Activated naive CD8-positive, alpha-beta T cell treated with anti-CD3 and anti-CD28 coated beads, Interleukin-2, amount 10 ng/mL, durations not matched to agents 7 days and 5 days (primary cell): ENCODE results near the gene C14orf180. TPM values are rescaled to one million over a fixed set of nuclear protein-coding genes. Genes with fewer than 3 reads are reported as not detected.

Source experiments
- ATAC-seq: fragments of 150-1000 bp; cut with Tn5 transposase; one replicate; pipeline ENCODE4 v1.10.0; 2021; ENCODE audit warnings: low read depth, moderate library complexity
- POLR2A ChIA-PET: fragments of 350-600 bp; sonication (Branson Sonifier 250); formaldehyde crosslinking; loops from one replicate; lab custom pipeline; 2021; ENCODE audit warnings: antibody characterized with exemption; lab: Charles Lee
- DNase-seq: peaks from one replicate; pipeline ENCODE4 v3.0.0; 2021
- H3K27ac Mint-ChIP-seq: one replicate; pipeline ENCODE4 v1.8.0; 2022; ENCODE audit warnings: mild to moderate bottlenecking, mixed read lengths
- H3K27me3 Mint-ChIP-seq: one replicate; pipeline ENCODE4 v1.8.0; 2022; ENCODE audit warnings: mild to moderate bottlenecking, moderate library complexity, mixed read lengths
- H3K36me3 Mint-ChIP-seq: one replicate; pipeline ENCODE4 v1.8.0; 2021; ENCODE audit warnings: mild to moderate bottlenecking, mixed read lengths
- H3K4me1 Mint-ChIP-seq: one replicate; pipeline ENCODE4 v1.8.0; 2021; ENCODE audit warnings: mixed read lengths
- H3K4me3 Mint-ChIP-seq: one replicate; pipeline ENCODE4 v1.8.0; 2022; ENCODE audit warnings: mild to moderate bottlenecking, moderate library complexity, mixed read lengths
- H3K9me3 Mint-ChIP-seq: one replicate; pipeline ENCODE4 v1.8.0; 2021; ENCODE audit warnings: mixed read lengths
- total RNA-seq, 2 experiments: library from RNA; stranded (reverse); gene quantifications; one replicate each; pipeline ENCODE4 v1.2.3, GENCODE V29; 2021

The C14orf180 gene
- total RNA-seq, result not detected

DNA sequence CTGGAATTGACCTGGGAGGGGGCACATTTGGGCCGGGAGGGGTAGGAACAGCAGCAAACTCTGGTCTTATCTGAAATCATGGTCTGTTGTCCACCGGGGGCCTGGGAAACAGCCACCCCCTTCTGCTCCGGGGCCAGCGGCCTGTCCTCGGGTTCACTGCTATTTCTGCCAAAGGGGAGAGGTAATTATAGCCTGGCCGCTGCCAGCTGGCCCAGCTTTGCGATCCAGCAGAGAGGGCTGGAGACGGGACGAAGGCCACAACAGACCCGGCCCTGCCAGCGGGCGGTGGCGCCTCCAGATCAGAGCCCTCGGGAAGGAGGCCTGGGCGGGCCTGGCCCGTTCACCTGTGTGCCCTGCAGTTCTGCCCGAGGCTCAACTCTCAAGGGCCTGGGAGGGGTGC is at the start of gene C14orf180:
C14orf180 (plus strand) TSS at position 258 of the 400 bp plus-strand sequence. CDS start 6,667 bp downstream, outside the sequence.
- H3K27ac Mint-ChIP-seq, result no peak within 1 kb of the TSS
- no peaks in the 10 kb centered on the region for H3K9me3 Mint-ChIP-seq
- DNase-seq (no peak), ATAC-seq (no peak)
- no peak within 1 kb of the TSS for H3K4me3 Mint-ChIP-seq
- POLR2A ChIA-PET, result no interaction called here
- H3K36me3 Mint-ChIP-seq, result no peaks in the 10 kb centered on the region
- no peaks in the 10 kb centered on the region for H3K27me3 Mint-ChIP-seq
- H3K4me1 Mint-ChIP-seq, result no peaks in the 10 kb centered on the region

DNA sequence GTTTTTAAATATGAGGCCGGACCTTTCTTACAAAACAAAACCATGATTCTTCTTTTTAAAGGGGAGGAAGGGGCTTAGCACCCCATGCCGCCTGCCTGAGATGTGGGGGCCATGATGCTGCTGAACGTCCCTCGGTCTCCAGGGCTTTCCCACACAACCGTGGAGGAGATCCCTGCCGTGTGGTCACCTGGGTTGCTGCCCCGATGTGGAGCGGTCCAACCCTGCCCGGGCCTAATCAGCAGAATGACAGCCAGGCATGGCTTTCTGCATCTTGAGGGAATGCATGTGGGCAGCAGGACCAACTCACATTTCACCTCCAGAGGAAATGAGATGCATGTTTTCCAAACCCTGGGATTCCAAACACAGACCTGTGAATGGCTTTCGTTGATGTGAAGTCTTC is 48.9 kb upstream of the C14orf180 start:
- H3K4me3 Mint-ChIP-seq, result no peak overlapping the region
- POLR2A ChIA-PET, result no interaction called here
- DNase-seq (peak; percentile 4), ATAC-seq (no peak)
- H3K27me3 Mint-ChIP-seq, result no peaks in the 10 kb centered on the region
- H3K36me3 Mint-ChIP-seq, result peaks cover 7% of the 10 kb centered on the region
- no peaks in the 10 kb centered on the region for H3K4me1 Mint-ChIP-seq
- peaks cover 18% of the 10 kb centered on the region for H3K9me3 Mint-ChIP-seq
- H3K27ac Mint-ChIP-seq, result no peak overlapping the region

DNA sequence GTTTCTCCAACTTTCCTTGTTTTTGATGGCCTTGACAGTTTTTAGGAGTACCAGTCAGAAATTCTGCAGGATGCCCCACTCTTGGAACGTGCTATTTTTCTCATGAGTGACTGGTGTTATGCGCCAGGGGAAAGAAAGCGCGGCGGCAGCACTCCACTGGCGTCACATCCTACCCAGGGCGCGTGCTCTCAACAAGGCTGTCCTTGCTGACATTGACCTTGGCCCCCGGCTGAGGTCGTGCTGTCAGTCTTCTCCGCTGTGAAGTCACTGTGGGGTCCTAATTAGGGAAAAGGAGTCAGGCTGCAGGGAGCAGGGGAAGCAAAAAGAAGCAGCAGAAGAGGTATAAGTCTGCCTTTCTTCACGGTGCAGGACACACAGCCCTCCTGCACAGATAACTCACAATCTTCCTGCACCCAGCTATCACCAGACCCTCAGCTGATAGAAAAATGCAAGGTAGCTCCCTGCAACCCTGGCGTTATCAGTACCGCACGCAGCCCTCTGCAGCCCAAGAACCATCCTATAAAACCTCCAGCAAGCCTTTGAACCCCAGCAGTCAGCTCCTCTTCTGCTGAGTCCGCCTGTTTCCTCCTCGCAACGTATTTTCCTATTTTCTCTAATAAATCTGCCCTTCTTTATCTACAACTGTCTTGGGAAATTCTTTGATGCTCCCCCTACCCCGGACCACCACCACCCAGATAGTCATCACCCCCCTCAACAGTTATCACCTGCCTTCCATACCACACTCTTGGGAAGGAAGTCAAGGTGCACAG is 48.0 kb upstream of the C14orf180 start:
- POLR2A ChIA-PET, result no interaction called here
- DNase-seq, result no peak
- Mint-ChIP-seq H3K27ac (no peak overlapping the region), H3K9me3 (peaks cover 17% of the 10 kb centered on the region), H3K27me3 (no peaks in the 10 kb centered on the region), H3K4me1 (no peaks in the 10 kb centered on the region), H3K4me3 (no peak overlapping the region), H3K36me3 (peaks cover 6% of the 10 kb centered on the region)
- ATAC-seq, result no peak

DNA sequence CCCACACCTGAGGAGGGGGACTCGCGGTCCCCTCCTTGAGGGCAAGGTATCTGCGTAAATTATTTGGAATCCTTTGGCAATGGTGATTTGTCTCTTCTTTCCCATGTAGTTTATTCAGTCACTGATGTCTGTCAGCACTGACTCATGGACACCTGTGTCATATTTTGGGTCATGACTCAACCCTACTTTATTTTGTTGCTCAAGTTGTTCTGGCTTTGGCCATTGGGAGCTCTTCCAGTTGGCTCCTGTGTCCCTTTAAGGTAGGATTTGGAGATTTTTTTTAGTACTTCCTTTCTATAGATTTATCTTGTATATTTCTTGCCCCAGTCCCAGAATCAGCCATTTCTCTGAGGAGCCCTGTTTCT is 47.4 kb upstream of the C14orf180 start:
- ATAC-seq, result no peak
- H3K4me1 Mint-ChIP-seq, result no peaks in the 10 kb centered on the region
- POLR2A ChIA-PET, result no interaction called here
- DNase-seq, result no peak
- H3K27ac Mint-ChIP-seq, result no peak overlapping the region
- peaks cover under 1% of the 10 kb centered on the region for H3K36me3 Mint-ChIP-seq
- no peak overlapping the region for H3K4me3 Mint-ChIP-seq
- peaks cover 11% of the 10 kb centered on the region for H3K9me3 Mint-ChIP-seq
- no peaks in the 10 kb centered on the region for H3K27me3 Mint-ChIP-seq

DNA sequence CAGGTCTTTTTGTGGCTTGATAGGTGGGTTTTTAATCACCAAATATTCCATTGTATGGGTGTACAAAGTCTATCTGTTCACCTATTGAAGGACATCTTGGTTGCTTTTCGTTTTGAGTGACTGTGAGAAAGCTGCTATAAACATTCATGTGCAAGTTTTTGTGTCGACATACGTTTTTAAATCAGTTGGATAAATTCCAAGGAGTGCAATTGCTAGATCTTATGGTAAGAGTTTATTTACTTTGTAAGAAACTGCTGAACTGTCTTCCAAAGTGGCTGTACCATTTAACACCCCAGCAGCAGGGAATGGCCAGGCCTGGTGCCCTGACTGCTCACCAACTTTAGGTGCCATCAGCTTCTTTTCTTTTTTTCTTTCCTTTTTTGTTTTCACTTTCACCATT is 45.5 kb upstream of the C14orf180 start:
- Mint-ChIP-seq H3K4me1 (peaks cover 2% of the 10 kb centered on the region), H3K9me3 (peaks cover 2% of the 10 kb centered on the region), H3K4me3 (no peak overlapping the region), H3K27ac (no peak overlapping the region), H3K27me3 (peaks cover 2% of the 10 kb centered on the region), H3K36me3 (no peaks in the 10 kb centered on the region)
- ATAC-seq (no peak), DNase-seq (no peak)
- POLR2A ChIA-PET, result no interaction called here

DNA sequence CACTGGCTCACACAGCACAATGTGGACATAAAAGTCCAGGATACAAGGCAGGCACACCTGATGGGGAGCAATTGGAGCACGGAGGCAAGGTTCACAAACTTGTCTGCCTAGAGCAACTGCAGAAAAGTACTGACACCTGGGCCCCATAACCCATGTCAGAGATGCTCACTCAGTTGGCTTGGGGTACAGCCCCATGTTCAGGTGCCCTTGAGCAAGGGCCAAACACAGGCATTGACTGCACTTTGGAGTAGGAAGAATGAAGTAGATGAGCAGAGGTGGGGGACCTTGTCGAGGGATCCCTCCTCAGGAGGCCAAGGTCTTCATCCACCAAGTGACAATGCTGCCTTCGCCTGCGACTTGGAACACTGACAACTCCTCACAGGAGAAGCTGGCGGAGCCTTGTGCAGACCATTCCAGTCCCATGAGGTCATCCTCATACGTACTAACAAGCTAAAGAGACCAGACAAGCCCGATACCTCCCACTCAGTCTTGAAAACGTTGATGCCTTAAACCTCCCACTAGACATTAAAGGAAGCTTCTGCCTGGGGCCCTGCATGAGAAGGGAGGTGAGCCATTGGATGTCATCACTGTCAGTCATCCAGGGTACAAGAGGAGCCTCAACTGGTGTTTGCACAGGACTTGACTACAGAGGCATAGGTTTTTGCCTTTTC is 42.5 kb upstream of the C14orf180 start:
- H3K4me1 Mint-ChIP-seq, result peaks cover 2% of the 10 kb centered on the region
- H3K27ac Mint-ChIP-seq, result no peak overlapping the region
- no peaks in the 10 kb centered on the region for H3K36me3 Mint-ChIP-seq
- peaks cover 2% of the 10 kb centered on the region for H3K9me3 Mint-ChIP-seq
- ATAC-seq, result no peak
- POLR2A ChIA-PET, result no interaction called here
- H3K27me3 Mint-ChIP-seq, result peaks cover 8% of the 10 kb centered on the region
- no peak overlapping the region for H3K4me3 Mint-ChIP-seq
- peak; percentile 2 for DNase-seq

DNA sequence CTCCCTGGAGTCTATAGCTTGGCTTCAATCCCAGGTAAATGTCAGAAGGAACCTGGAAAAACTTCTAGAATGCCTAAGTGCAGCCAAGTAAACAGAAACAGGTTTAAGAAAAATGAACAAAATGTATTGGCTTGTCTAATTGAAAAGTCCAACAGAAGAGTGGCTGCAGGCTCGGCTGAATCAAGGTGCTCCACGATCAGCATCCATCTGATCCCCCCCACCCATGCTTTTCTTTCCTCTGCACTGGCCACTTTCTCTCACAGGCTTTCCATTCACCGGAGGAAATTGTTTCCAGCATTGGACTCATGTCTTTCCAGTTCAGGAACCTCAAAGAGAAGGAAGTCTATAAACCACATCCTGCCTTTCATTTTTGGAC is 42.0 kb upstream of the C14orf180 start:
- Mint-ChIP-seq H3K4me3 (no peak overlapping the region), H3K4me1 (peaks cover 2% of the 10 kb centered on the region), H3K27ac (no peak overlapping the region), H3K27me3 (peaks cover 13% of the 10 kb centered on the region), H3K9me3 (peaks cover 2% of the 10 kb centered on the region), H3K36me3 (no peaks in the 10 kb centered on the region)
- ATAC-seq, result no peak
- no peak for DNase-seq
- POLR2A ChIA-PET, result no interaction called here

DNA sequence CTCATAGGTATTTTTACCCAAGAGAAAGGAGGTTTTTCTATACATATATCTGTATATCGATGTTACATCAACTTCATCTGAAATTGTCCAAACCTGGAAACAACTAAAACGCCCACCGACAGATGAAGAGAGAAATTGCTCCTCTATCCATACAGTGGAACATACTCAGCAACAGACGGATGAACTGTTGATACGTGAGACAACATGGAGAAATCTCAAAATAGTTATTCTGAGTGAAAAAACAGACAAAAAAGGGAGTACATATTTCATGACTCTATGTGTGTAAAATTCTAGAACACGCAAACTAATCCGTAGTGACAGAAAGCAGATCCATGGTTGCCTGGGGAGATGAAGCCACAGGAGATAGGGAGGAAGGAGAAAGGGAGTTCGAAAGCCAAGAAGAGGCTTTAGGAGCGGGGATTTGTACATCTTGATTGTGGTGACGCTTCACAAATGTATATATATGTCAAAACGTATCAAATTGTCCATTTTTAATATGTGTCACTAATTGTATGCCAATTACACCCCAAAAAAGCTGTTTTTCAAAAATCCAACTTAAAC is 37.6 kb upstream of the C14orf180 start:
- Mint-ChIP-seq H3K4me1 (peaks cover 2% of the 10 kb centered on the region), H3K27me3 (peaks cover 19% of the 10 kb centered on the region), H3K9me3 (no peaks in the 10 kb centered on the region), H3K4me3 (no peak overlapping the region), H3K27ac (no peak overlapping the region), H3K36me3 (no peaks in the 10 kb centered on the region)
- DNase-seq (no peak), ATAC-seq (no peak)
- POLR2A ChIA-PET, result no interaction called here

DNA sequence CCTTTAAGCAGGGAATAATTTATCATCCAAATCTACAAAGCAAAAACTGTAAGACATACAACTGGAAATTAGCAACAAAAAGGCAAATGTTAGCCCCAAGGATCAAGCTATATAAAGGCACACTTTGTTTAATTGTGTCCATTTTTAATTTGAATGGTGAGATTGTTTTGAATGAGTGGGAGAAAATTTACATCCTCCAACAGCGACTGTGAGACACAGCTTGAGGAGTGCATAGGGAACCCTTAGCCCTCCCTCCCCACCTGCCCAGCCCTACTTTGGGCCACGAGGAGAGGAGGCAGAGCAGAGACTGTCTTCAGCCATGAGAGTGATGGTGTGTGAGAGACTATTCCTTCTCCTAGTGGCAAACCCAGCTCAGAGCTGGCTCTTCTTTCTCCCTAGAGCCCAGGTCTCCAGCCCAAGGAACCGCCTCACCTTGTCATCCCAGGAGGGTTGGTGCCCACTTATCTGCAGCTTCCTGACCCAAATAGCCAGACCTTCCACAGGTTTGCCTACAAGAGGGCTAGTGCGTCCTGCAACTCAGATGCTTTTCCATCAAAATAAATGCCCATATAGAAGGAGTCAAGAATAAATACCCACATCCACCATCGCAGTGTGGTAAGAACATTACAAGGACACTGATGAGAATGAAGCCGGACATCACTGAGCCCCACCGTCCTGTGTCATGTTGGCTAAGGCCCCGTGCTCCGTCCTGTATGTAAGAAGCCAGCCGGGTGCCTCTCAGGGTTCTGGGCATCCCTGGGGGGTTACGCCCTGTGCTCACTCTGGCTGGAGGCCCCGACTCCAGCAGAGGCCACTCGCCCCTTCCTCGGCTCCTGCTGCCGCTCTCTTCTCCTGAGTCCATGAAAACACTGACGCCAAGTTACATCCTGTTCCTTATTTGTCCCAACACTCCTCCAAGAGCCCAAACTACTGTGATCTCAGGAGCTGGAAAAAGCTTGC is 36.4 kb upstream of the C14orf180 start:
- no peak overlapping the region for H3K4me3 Mint-ChIP-seq
- H3K36me3 Mint-ChIP-seq, result no peaks in the 10 kb centered on the region
- H3K4me1 Mint-ChIP-seq, result no peaks in the 10 kb centered on the region
- no peak for ATAC-seq
- peaks cover 18% of the 10 kb centered on the region for H3K27me3 Mint-ChIP-seq
- no peak overlapping the region for H3K27ac Mint-ChIP-seq
- no peaks in the 10 kb centered on the region for H3K9me3 Mint-ChIP-seq
- POLR2A ChIA-PET, result no interaction called here
- no peak for DNase-seq

DNA sequence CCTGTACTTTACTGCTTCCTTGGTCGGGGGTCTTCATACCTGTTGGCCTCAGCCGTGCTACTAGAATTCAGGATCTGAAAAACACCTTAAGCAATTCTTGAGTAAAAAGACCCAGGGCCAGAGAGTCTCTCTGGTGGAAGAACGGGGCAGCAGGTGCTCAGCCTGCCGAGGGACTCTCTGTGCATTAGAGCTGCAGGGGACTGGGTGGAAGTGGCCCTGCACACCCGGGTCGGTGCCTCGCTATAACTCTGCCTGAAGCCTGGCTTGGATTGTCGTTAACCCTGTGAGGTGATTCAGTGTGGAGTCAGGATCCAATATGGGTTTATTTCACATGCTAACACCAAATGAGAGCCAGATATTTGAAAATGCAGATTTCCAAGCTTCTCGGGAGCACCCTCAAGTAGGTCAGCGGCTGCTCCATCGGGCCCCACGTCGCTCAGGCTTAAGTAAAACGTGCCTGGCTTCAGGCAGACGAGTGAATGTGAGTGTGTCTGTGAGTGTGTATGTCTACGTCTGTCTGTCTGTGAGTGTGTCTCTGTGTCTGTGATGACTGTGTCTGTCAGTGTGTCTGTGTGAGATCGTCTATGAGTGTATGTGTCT is 35.1 kb upstream of the C14orf180 start:
- Mint-ChIP-seq H3K4me1 (no peaks in the 10 kb centered on the region), H3K36me3 (no peaks in the 10 kb centered on the region), H3K4me3 (no peak overlapping the region), H3K27ac (no peak overlapping the region), H3K27me3 (peaks cover 17% of the 10 kb centered on the region), H3K9me3 (no peaks in the 10 kb centered on the region)
- ATAC-seq, result no peak
- DNase-seq, result no peak
- POLR2A ChIA-PET, result no interaction called here

DNA sequence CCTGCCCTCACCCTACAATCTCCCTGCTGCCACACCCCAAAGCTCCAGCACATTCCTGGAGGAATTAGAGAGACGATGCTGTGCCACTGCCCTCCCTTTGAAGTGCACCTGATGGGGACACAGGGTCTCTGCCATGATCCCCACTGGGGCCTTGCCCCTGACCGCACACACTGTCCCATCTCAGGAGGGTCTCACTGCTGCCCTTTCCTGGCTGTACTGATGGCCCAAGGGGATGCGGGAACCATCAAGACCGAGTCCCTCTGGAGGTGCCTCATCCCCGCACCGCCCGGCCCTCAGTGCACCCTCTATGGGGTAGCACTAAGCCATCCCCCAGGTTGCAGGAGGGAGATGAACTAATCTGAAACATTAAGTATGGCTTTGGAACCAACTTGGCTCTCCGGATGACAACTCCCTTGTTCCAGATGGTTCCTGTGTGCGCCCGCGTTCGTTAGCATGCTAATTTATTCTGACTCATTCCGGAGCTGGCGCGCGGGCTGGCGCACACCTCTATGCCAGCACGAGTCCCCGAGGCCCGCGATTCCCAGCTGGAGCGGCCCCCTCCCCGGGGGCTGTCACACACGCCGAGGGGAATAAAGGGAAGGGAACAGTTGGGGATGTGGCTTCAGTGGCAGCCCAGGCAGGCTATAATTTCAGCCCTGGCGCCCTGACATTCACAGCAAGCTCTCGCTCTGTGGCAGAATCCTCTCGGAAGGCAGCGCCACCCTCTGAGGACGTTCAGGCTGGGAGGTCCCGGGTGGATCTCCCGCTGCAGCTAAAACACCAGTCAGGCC is 34.2 kb upstream of the C14orf180 start:
- DNase-seq, result no peak
- no peak for ATAC-seq
- Mint-ChIP-seq H3K36me3 (no peaks in the 10 kb centered on the region), H3K4me3 (no peak overlapping the region), H3K27ac (no peak overlapping the region), H3K4me1 (no peaks in the 10 kb centered on the region), H3K9me3 (no peaks in the 10 kb centered on the region), H3K27me3 (peaks cover 16% of the 10 kb centered on the region)
- POLR2A ChIA-PET, result no interaction called here

DNA sequence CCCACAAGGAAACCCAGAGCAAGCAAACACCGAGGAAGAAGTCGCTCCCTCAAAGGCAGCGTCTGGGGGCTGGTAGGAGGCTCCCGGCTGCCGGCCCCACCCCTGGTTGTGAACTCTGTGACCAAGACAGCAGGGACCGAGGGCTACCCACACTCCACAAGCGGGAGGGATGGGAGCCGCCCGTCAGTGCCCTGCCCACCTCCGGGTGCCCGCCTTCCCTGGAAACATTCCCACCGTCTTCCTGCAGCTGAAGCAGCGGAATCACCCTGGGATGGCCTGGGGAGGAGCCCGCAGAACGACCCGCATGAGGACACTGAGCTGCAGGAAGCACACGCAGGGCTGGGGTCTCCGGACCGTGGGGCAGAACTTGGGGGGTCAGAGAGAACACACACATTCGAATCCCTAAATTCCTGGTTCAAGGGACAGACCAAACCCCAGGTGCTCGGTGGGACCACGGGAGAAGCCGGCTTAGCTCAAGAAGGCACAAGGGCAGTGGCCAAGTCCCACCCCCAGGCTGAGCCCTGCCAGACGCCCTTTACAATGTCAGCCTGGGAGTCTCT is 33.5 kb upstream of the C14orf180 start:
- H3K27ac Mint-ChIP-seq, result no peak overlapping the region
- H3K27me3 Mint-ChIP-seq, result peaks cover 14% of the 10 kb centered on the region
- no peaks in the 10 kb centered on the region for H3K36me3 Mint-ChIP-seq
- no peak for ATAC-seq
- H3K4me3 Mint-ChIP-seq, result no peak overlapping the region
- no peaks in the 10 kb centered on the region for H3K9me3 Mint-ChIP-seq
- POLR2A ChIA-PET, result no interaction called here
- DNase-seq, result no peak
- H3K4me1 Mint-ChIP-seq, result no peaks in the 10 kb centered on the region
